ENCODE data around the gene CCNL2. TPM values are rescaled to one million over a fixed set of nuclear protein-coding genes. Genes with fewer than 3 reads are reported as not detected.
"Not testable (repeated sequence)": the region's sequence is repeated elsewhere in the genome, so short reads cannot be mapped to it uniquely, and the experiment has no call there.

The CCNL2 gene
- total RNA-seq, 1 donor from 2014 or later = 134 TPM

DNA sequence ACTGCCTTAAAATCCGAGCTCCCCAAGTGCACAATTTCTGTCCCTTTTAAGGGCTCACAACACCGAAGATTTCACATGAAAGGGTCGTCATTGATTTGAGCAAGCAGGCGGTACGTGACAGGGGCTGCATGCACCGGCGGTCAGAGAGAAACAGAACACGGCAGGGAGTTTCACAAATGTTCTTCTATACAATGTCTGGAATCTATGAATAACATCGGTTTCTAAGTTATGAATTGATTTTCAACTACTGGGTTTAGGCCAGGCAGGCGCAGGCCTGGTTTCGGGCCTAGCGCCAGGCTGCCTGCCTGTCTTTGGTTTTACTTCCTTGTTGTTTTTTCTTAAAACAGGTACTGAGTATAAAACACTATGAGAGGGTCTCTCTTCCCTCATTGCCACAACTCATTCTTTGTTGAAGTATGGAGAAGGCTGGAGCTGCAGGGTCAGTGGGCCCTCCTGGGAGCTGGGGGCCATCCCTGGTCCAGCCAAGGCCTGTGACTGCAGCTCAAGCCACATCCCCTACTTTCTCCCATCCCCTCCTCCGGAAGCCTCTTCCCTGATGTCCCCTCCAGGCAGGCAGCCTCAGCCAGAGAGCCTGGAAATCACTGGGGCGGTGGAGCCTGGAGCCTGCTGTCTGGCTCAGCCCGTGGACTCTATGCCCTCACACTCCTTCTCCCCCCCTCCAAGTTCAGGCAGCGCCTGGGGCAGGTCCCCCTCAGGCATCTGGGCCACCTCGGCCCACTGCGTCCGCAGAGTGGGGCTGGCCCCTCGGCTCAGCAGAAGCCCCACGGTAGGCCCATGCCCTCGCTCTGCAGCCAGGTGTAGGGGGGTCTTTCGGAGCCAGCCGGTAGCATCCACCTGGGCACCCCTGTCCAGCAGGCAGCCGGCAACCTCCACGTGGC lies 19.6 kb upstream of the CCNL2 start:
- Histone ChIP-seq H3K4me3 (ENCODE audit: low read depth, low read length) (no peak overlapping the region), H3K36me3 (ENCODE audit: control insufficient read depth, insufficient read depth, low read length) (no peaks in the 10 kb centered on the region), H3K27me3 (ENCODE audit: control insufficient read depth, insufficient read depth, low read length) (peaks cover 2% of the 10 kb centered on the region)
- no peak for DNase-seq (ENCODE audit: low read depth)
- TF ChIP-seq, protein P1, sequence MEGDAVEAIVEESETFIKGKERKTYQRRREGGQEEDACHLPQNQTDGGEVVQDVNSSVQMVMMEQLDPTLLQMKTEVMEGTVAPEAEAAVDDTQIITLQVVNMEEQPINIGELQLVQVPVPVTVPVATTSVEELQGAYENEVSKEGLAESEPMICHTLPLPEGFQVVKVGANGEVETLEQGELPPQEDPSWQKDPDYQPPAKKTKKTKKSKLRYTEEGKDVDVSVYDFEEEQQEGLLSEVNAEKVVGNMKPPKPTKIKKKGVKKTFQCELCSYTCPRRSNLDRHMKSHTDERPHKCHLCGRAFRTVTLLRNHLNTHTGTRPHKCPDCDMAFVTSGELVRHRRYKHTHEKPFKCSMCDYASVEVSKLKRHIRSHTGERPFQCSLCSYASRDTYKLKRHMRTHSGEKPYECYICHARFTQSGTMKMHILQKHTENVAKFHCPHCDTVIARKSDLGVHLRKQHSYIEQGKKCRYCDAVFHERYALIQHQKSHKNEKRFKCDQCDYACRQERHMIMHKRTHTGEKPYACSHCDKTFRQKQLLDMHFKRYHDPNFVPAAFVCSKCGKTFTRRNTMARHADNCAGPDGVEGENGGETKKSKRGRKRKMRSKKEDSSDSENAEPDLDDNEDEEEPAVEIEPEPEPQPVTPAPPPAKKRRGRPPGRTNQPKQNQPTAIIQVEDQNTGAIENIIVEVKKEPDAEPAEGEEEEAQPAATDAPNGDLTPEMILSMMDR (IDR thresholded peaks at IDR 0.05; ENCODE audit: insufficient read depth, low read length, poor library complexity, severe bottlenecking) = no peak

- H3K27me3 ChIP-seq (ENCODE audit: control insufficient read depth, insufficient read depth, low read length); H3K36me3 ChIP-seq (ENCODE audit: control insufficient read depth, insufficient read depth, low read length); H3K4me3 ChIP-seq (ENCODE audit: low read depth, low read length); DNase-seq (ENCODE audit: low read depth): not testable (repeated sequence)
Measured at GRCh38 chr1:1417825-1418463, 18.8 kb upstream of the CCNL2 start.

- H3K27me3 ChIP-seq (ENCODE audit: control insufficient read depth, insufficient read depth, low read length); DNase-seq (ENCODE audit: low read depth); H3K4me3 ChIP-seq (ENCODE audit: low read depth, low read length); H3K36me3 ChIP-seq (ENCODE audit: control insufficient read depth, insufficient read depth, low read length): not testable (repeated sequence)
Measured at GRCh38 chr1:1417396-1417795, 18.3 kb upstream of the CCNL2 start.

DNA sequence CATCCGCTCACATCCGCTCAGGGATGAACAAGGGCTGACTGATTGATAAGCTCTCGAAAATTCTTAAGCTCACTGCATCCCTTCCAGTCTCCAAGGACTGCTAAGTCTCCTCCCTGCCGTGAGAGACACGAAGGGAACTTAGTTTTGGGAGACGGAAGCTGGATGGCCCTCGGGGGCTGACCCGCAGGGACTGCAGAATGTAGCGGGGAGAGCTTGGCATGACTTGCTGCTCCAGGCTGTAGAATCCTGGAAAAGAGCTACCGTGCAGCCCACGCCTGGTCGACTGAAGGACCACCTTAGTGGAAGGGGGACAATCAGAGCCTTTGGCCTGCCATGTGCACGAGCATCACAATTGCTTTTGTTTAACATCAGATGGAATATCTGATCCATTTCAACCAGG lies 16.6 kb upstream of the CCNL2 start:
- Histone ChIP-seq H3K36me3 (ENCODE audit: control insufficient read depth, insufficient read depth, low read length) (no peaks in the 10 kb centered on the region), H3K27me3 (ENCODE audit: control insufficient read depth, insufficient read depth, low read length) (peaks cover 2% of the 10 kb centered on the region), H3K4me3 (ENCODE audit: low read depth, low read length) (no peak overlapping the region)
- TF ChIP-seq, protein P1 (IDR thresholded peaks at IDR 0.05; ENCODE audit: insufficient read depth, low read length, poor library complexity, severe bottlenecking) = no peak
- no peak for DNase-seq (ENCODE audit: low read depth)

DNA sequence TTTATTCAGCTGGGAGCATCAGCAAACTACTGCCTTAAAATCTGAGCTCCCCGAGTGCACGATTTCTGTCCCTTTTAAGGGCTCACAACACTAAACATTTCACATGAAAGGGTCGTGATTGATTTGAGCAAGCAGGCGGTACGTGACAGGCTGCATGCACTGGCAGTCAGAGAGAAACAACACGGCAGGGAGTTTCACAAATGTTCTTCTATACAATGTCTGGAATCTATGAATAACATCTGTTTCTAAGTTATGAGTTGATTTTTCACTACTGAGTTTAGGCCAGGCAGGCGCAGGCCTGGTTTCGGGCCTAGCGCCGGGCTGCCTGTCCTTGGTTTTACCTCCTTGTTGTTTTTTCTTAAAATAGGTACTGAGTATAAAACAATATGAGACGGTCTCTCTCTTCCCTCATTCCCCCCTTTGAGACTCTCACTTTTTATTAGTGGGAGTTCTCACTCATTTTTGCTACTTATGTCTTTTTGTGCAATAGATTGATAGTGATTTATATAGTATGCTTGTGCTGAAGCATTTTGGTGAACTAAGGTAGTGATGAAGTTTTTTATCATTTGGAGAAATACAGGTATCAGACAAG lies 13.3 kb upstream of the CCNL2 start:
- not testable (repeated sequence) for H3K4me3 ChIP-seq (ENCODE audit: low read depth, low read length); DNase-seq (ENCODE audit: low read depth); H3K27me3 ChIP-seq (ENCODE audit: control insufficient read depth, insufficient read depth, low read length); H3K36me3 ChIP-seq (ENCODE audit: control insufficient read depth, insufficient read depth, low read length)

DNA sequence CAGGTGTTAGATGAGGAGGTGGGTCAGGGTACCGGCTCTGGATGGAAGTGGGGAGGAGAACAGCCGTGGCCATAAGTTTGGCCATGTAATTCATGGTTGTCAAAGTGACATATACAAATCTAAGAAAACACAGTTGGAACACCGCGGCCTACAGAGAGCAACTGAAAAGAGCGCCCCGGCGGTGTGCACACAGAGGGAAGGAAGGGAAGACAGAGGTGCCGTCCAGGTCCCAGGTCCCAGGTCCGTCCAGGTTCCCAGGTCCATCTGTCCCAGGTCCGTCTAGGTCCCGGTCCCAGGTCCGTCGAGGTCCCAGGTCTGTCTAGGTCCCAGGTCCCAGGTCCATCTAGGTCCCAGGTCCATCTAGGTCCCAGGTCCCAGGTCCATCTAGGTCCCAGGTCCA lies 12.5 kb upstream of the CCNL2 start:
- TF ChIP-seq, protein P1 (IDR thresholded peaks at IDR 0.05; ENCODE audit: insufficient read depth, low read length, poor library complexity, severe bottlenecking) = no peak
- DNase-seq (ENCODE audit: low read depth) = no peak
- Histone ChIP-seq H3K4me3 (ENCODE audit: low read depth, low read length) (no peak overlapping the region), H3K27me3 (ENCODE audit: control insufficient read depth, insufficient read depth, low read length) (no peaks in the 10 kb centered on the region), H3K36me3 (ENCODE audit: control insufficient read depth, insufficient read depth, low read length) (no peaks in the 10 kb centered on the region)

GRCh38 chr1:1410238-1410637 lies 11.1 kb upstream of the CCNL2 start:
- H3K27me3 ChIP-seq (ENCODE audit: control insufficient read depth, insufficient read depth, low read length); H3K36me3 ChIP-seq (ENCODE audit: control insufficient read depth, insufficient read depth, low read length); H3K4me3 ChIP-seq (ENCODE audit: low read depth, low read length); DNase-seq (ENCODE audit: low read depth): not testable (repeated sequence)
